Body of pancreas (tissue), 4 donors: ENCODE results near the gene PACSIN2. TPM values are rescaled to one million over a fixed set of nuclear protein-coding genes. Genes with fewer than 3 reads are reported as not detected.

Source experiments
- ATAC-seq: fragments of 150-250 bp; one replicate; pipeline ENCODE4 v1.9.1; 2016
- DNase-seq, 4 donors: peaks; one replicate each; pipeline ENCODE4 v3.0.0-alpha.2; 2019
- H3K27ac ChIP-seq, 4 donors: fragments of 200-600 bp; sonication (generic); 1 replicate in 3 of 4; 2 replicates in 1 of 4; pipeline versions ENCODE4 v1.5.1 to v1.6.1; 2016 to 2019; ENCODE audit warnings: mild to moderate bottlenecking in 1 of 4, mixed read lengths in 1 of 4, moderate library complexity in 1 of 4
- H3K27me3 ChIP-seq, 2 donors: fragments of 200-600 bp; sonication (generic); one replicate each; pipeline ENCODE4 v1.6.0; 2016; ENCODE audit warnings: mild to moderate bottlenecking in 1 of 2
- H3K36me3 ChIP-seq, 2 donors: fragments of 200-600 bp; sonication (generic); replicated peaks in 1 of 2; 2 replicates each; pipeline ENCODE4 v1.5.1; 2016; ENCODE audit warnings: low read depth in 2 of 2; ENCODE audit not compliant: insufficient read depth in 1 of 2
- H3K4me1 ChIP-seq: fragments of 200-600 bp; sonication (generic); one replicate; pipeline ENCODE4 v1.6.0; 2016
- H3K4me3 ChIP-seq, 2 donors: fragments of 200-600 bp; sonication (generic); 1 replicate in 1 of 2; 2 replicates in 1 of 2; pipeline ENCODE4 v1.5.1; 2016 to 2019
- H3K9me3 ChIP-seq, 3 donors: fragments of 200-600 bp; sonication (generic); 1 replicate in 2 of 3; 2 replicates in 1 of 3; pipeline ENCODE4 v1.5.1; 2016
- POLR2A ChIP-seq, 3 donors: fragments of 450-650 bp; IDR thresholded peaks; one replicate each; pipeline ENCODE4 v1.6.1; 2016; ENCODE audit warnings: antibody characterized with exemption in 3 of 3, mild to moderate bottlenecking in 2 of 3
- WGBS, 2 donors: methylation state at CpG; one replicate each; pipeline ENCODE4 v1.1.5; 2017; 5-methylcytosine and 5-hydroxymethylcytosine counted together
- intact Hi-C: fragments of 100-400 bp; cut with DNase I; formaldehyde crosslinking; loops from one replicate; pipeline ENCODE4 v1.15.1; 2023
- total RNA-seq, 2 donors: library from RNA; depleted of rRNA; stranded (reverse); fragments of >200 nt; gene quantifications; one replicate each; pipeline ENCODE4 v1.1.0, GENCODE V29; 2016
- TF ChIP-seq, protein P1 (sequence below), 7 experiments: fragments of 450-650 bp in 4 of 7; fragments of 200-600 bp in 3 of 7; sonication (generic) in 3 of 7; IDR thresholded peaks; one replicate each; pipeline ENCODE4 v1.5.1; 2016 to 2019; ENCODE audit warnings: antibody characterized with exemption in 7 of 7

Gene PACSIN2
- total RNA-seq, 2 donors from 2014 or later, result 117 to 118 TPM

GRCh38 chr22:43050995-43051394 is 36.0 kb upstream of the PACSIN2 start:
- WGBS, 2 donors, result 72 to 87% methylated on average over 3 to 10 of the region's 10 CpGs
- no peaks in the 10 kb centered on the region for H3K27me3 ChIP-seq

DNA sequence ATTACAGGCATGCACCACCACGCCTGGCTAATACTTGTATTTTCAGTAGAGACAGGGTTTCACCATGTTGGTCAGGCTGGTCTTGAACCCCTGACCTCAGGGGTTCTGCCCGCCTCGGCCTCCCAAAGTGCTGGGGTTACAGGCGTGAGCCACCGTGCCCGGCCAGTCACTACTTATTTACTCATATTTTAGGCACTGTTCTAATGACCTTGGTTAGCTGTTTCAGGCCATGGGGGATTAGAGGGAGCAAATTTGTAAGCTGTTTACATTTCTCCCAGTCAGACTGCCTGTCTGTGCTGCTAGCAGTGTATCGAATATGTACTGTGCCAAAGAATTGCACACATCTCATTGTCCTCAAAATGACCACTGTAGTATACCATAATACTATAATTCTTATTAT is 32.7 kb upstream of the PACSIN2 start:
- no peak overlapping the region for H3K27ac ChIP-seq
- H3K36me3 ChIP-seq, result no peaks in the 10 kb centered on the region
- no peaks in the 10 kb centered on the region for H3K9me3 ChIP-seq
- peaks cover 1% of the 10 kb centered on the region for H3K4me1 ChIP-seq
- TF ChIP-seq, protein P1, sequence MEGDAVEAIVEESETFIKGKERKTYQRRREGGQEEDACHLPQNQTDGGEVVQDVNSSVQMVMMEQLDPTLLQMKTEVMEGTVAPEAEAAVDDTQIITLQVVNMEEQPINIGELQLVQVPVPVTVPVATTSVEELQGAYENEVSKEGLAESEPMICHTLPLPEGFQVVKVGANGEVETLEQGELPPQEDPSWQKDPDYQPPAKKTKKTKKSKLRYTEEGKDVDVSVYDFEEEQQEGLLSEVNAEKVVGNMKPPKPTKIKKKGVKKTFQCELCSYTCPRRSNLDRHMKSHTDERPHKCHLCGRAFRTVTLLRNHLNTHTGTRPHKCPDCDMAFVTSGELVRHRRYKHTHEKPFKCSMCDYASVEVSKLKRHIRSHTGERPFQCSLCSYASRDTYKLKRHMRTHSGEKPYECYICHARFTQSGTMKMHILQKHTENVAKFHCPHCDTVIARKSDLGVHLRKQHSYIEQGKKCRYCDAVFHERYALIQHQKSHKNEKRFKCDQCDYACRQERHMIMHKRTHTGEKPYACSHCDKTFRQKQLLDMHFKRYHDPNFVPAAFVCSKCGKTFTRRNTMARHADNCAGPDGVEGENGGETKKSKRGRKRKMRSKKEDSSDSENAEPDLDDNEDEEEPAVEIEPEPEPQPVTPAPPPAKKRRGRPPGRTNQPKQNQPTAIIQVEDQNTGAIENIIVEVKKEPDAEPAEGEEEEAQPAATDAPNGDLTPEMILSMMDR (IDR thresholded peaks at IDR 0.05), result no peak
- no peak for TF ChIP-seq POLR2A (IDR thresholded peaks at IDR 0.05)
- DNase-seq (no peak), ATAC-seq (no peak)
- intact Hi-C loops, result no loop called here
- H3K27me3 ChIP-seq, result no peaks in the 10 kb centered on the region
- WGBS, 2 donors, result 71 to 81% methylated on average over 7 of the region's 7 CpGs
- H3K4me3 ChIP-seq, result no peak overlapping the region

More at GRCh38 chr22:43050995-43051394, 36.0 kb upstream of the PACSIN2 start:
- Histone ChIP-seq H3K4me3 (no peak overlapping the region), H3K9me3 (no peaks in the 10 kb centered on the region), H3K27ac (no peak overlapping the region), H3K36me3 (no peaks in the 10 kb centered on the region), H3K4me1 (no peaks in the 10 kb centered on the region)
- DNase-seq (no peak), ATAC-seq (no peak)
- TF ChIP-seq, protein P1 (IDR thresholded peaks at IDR 0.05), result no peak
- no peak for TF ChIP-seq POLR2A (IDR thresholded peaks at IDR 0.05)
- intact Hi-C loops, result no loop called here

GRCh38 chr22:43044290-43044712 is 29.4 kb upstream of the PACSIN2 start:
- Histone ChIP-seq H3K9me3 (no peaks in the 10 kb centered on the region), H3K27me3 (no peaks in the 10 kb centered on the region), H3K36me3 (no peaks in the 10 kb centered on the region), H3K4me3 (no peak overlapping the region), H3K27ac (no peak overlapping the region), H3K4me1 (peaks cover 15% of the 10 kb centered on the region)
- TF ChIP-seq, protein P1 (IDR thresholded peaks at IDR 0.05), result no peak
- no peak for TF ChIP-seq POLR2A (IDR thresholded peaks at IDR 0.05)
- WGBS, 2 donors, result 84 to 89% methylated on average over 10 of the region's 10 CpGs
- ATAC-seq (no peak), DNase-seq (no peak)
- intact Hi-C loops, result no loop called here

GRCh38 chr22:43042101-43042780 is 27.3 kb upstream of the PACSIN2 start:
- H3K4me1 ChIP-seq, result peaks cover 15% of the 10 kb centered on the region
- H3K27me3 ChIP-seq, result no peaks in the 10 kb centered on the region
- DNase-seq (peak; percentile 19 to 66 (median 43)), ATAC-seq (peak; percentile 68)
- intact Hi-C loops, result no loop called here
- H3K9me3 ChIP-seq, result no peaks in the 10 kb centered on the region
- H3K27ac ChIP-seq, result peak overlapping the region in 3 of 4 donors; percentile 29 to 60 (median 59)
- whole genome bisulfite sequencing, 2 donors, result 41 to 56% methylated on average over 12 to 20 of the region's 20 CpGs
- no peak for TF ChIP-seq POLR2A (IDR thresholded peaks at IDR 0.05)
- TF ChIP-seq, protein P1 (IDR thresholded peaks at IDR 0.05), result no peak
- H3K4me3 ChIP-seq, result no peak overlapping the region
- H3K36me3 ChIP-seq, result no peaks in the 10 kb centered on the region

- intact Hi-C loops, result no loop called here
- H3K9me3 ChIP-seq, result no peaks in the 10 kb centered on the region
- H3K4me1 ChIP-seq, result peaks cover 15% of the 10 kb centered on the region
- TF ChIP-seq, protein P1 (IDR thresholded peaks at IDR 0.05), result no peak
- no peak for TF ChIP-seq POLR2A (IDR thresholded peaks at IDR 0.05)
- no peak overlapping the region for H3K27ac ChIP-seq
- H3K36me3 ChIP-seq, result no peaks in the 10 kb centered on the region
- DNase-seq (no peak), ATAC-seq (no peak)
- 84 to 90% methylated on average over 9 to 13 of the region's 13 CpGs for WGBS, 2 donors
- H3K27me3 ChIP-seq, result no peaks in the 10 kb centered on the region
- no peak overlapping the region for H3K4me3 ChIP-seq
Observed at GRCh38 chr22:43039800-43040199, 24.9 kb upstream of the PACSIN2 start.
